GM12891 (cell line): ENCODE data around the gene CST1.
"Not testable (repeated sequence)": the region's sequence is repeated elsewhere in the genome, so short reads cannot be mapped to it uniquely, and the experiment has no call there.

Experiments
- DNase-seq: peaks from one replicate; pipeline ENCODE4 v3.0.0; 2011; ENCODE audit warnings: low spot score; ENCODE audit not compliant: insufficient read length
- FAIRE-seq: peaks from 2 replicates; lab custom pipeline; 2011; peaks lifted over from hg19 to GRCh38; lab: Jason Lieb, UNC
- PAX5 ChIP-seq: IDR thresholded peaks from 2 replicates; pipeline ENCODE4 v1.6.1; 2011; ENCODE audit warnings: low read length, moderate library complexity, mild to moderate bottlenecking; ENCODE audit not compliant: insufficient read depth, severe bottlenecking
- POLR2A ChIP-seq: IDR thresholded peaks from 2 replicates; pipeline ENCODE4 v1.6.1; 2011; ENCODE audit warnings: low read depth, low read length, control low read depth
- POLR2AphosphoS5 ChIP-seq: IDR thresholded peaks from 2 replicates; pipeline ENCODE4 v1.6.1; 2011; ENCODE audit warnings: low read depth, low read length, control low read depth
- POU2F2 ChIP-seq: IDR thresholded peaks from 2 replicates; pipeline ENCODE4 v1.6.1; 2011; ENCODE audit warnings: low read depth, mild to moderate bottlenecking, control low read depth, low read length, moderate library complexity
- SPI1 ChIP-seq: IDR thresholded peaks from 2 replicates; pipeline ENCODE4 v1.6.1; 2011; ENCODE audit warnings: low read depth, low read length, control low read depth
- TAF1 ChIP-seq: IDR thresholded peaks from 2 replicates; pipeline ENCODE4 v1.6.1; 2011; ENCODE audit warnings: low read depth, low read length, control low read depth

The CST1 gene

GRCh38 chr20:23773127-23773526, 22.4 kb upstream of the CST1 start:
- DNase-seq (no peak), FAIRE-seq (no peak)

GRCh38 chr20:23772074-23772473, 21.3 kb upstream of the CST1 start:
- FAIRE-seq = no peak
- TF ChIP-seq SPI1 (no peak), TAF1 (no peak), POU2F2 (no peak), PAX5 (no peak), POLR2A (no peak), POLR2AphosphoS5 (no peak)
- DNase-seq = no peak

More at GRCh38 chr20:23773127-23773526, 22.4 kb upstream of the CST1 start:
- no peak for TF ChIP-seq SPI1
- no peak for TF ChIP-seq POLR2AphosphoS5
- TF ChIP-seq POLR2A = no peak
- no peak for TF ChIP-seq PAX5
- no peak for TF ChIP-seq POU2F2
- TF ChIP-seq TAF1 = no peak

GRCh38 chr20:23770384-23770783, 19.6 kb upstream of the CST1 start:
- TF ChIP-seq POLR2AphosphoS5 (no peak), POLR2A (no peak)
- FAIRE-seq (no peak), DNase-seq (no peak)

- DNase-seq, FAIRE-seq: not testable (repeated sequence)
These were observed 17.8 kb upstream of the CST1 start for GRCh38 chr20:23768520-23768919.

- DNase-seq = no peak
- no peak for FAIRE-seq
- no peak for TF ChIP-seq TAF1
- TF ChIP-seq POLR2AphosphoS5 = no peak
- TF ChIP-seq SPI1 = no peak
- TF ChIP-seq POLR2A = no peak
- no peak for TF ChIP-seq POU2F2
- TF ChIP-seq PAX5 = no peak
These were observed 15.8 kb upstream of the CST1 start for GRCh38 chr20:23766531-23766930.

- no peak for FAIRE-seq
- no peak for DNase-seq
- TF ChIP-seq TAF1 (no peak), PAX5 (no peak), POLR2AphosphoS5 (no peak), POLR2A (no peak), POU2F2 (no peak), SPI1 (no peak)
These were observed 14.8 kb upstream of the CST1 start for GRCh38 chr20:23765578-23765977.

- DNase-seq, FAIRE-seq: not testable (repeated sequence)
These were observed 13.9 kb upstream of the CST1 start for GRCh38 chr20:23764630-23765029.

- TF ChIP-seq TAF1 (no peak), SPI1 (no peak), POLR2AphosphoS5 (no peak), POLR2A (no peak), POU2F2 (no peak), PAX5 (no peak)
- FAIRE-seq (no peak), DNase-seq (no peak)
These were observed 12.6 kb upstream of the CST1 start for GRCh38 chr20:23763345-23763744.

GRCh38 chr20:23759306-23759940, 8.7 kb upstream of the CST1 start:
- no peak for TF ChIP-seq TAF1
- no peak for TF ChIP-seq PAX5
- no peak for TF ChIP-seq SPI1
- no peak for TF ChIP-seq POU2F2
- no peak for TF ChIP-seq POLR2A
- no peak for TF ChIP-seq POLR2AphosphoS5
- no peak for FAIRE-seq
- no peak for DNase-seq

GRCh38 chr20:23756792-23757191, 6.1 kb upstream of the CST1 start:
- not testable (repeated sequence) for DNase-seq, FAIRE-seq

- FAIRE-seq = not testable (repeated sequence)
These were observed 4.4 kb upstream of the CST1 start for GRCh38 chr20:23755131-23755611.

GRCh38 chr20:23754731-23755130, 4.0 kb upstream of the CST1 start:
- TF ChIP-seq PAX5 (no peak), POU2F2 (no peak), SPI1 (no peak), TAF1 (no peak), POLR2A (no peak), POLR2AphosphoS5 (no peak)
- FAIRE-seq = no peak
- DNase-seq = no peak

More at GRCh38 chr20:23755131-23755611, 4.4 kb upstream of the CST1 start:
- not testable (repeated sequence) for DNase-seq
